Transverse colon (tissue), 3 donors: Measurements from ENCODE around the gene SLC19A1.

ENCODE experiments used
- EP300 ChIP-seq: sonication (generic); formaldehyde crosslinking; IDR thresholded peaks from one replicate; pipeline ENCODE4 v1.6.1; 2017; ENCODE audit warnings: antibody characterized with exemption, low read depth
- TF ChIP-seq, protein P1 (sequence below), 5 experiments: fragments of 200-600 bp in 3 of 5; fragments of 450-650 bp in 2 of 5; sonication (generic) in 3 of 5; IDR thresholded peaks; 1 replicate in 2 of 5; 2 replicates in 3 of 5; pipeline ENCODE4 v1.5.1; 2016 to 2017; ENCODE audit warnings: antibody characterized with exemption in 5 of 5, inconsistent platforms in 3 of 5, mild to moderate bottlenecking in 2 of 5, moderate library complexity in 1 of 5

- TF ChIP-seq, protein P1, sequence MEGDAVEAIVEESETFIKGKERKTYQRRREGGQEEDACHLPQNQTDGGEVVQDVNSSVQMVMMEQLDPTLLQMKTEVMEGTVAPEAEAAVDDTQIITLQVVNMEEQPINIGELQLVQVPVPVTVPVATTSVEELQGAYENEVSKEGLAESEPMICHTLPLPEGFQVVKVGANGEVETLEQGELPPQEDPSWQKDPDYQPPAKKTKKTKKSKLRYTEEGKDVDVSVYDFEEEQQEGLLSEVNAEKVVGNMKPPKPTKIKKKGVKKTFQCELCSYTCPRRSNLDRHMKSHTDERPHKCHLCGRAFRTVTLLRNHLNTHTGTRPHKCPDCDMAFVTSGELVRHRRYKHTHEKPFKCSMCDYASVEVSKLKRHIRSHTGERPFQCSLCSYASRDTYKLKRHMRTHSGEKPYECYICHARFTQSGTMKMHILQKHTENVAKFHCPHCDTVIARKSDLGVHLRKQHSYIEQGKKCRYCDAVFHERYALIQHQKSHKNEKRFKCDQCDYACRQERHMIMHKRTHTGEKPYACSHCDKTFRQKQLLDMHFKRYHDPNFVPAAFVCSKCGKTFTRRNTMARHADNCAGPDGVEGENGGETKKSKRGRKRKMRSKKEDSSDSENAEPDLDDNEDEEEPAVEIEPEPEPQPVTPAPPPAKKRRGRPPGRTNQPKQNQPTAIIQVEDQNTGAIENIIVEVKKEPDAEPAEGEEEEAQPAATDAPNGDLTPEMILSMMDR (IDR thresholded peaks at IDR 0.05), result no peak
- TF ChIP-seq EP300, result no peak
Measured at GRCh38 chr21:45508607-45509565, 33.4 kb downstream of the SLC19A1 start.
